ENCODE measurements around the gene SGCA. TPM values are rescaled to one million over a fixed set of nuclear protein-coding genes. Genes with fewer than 3 reads are reported as not detected.

SGCA gene
- total RNA-seq, 1 experiment from 2014 or later, result not detected

GRCh38 chr17:50133028-50133768 is 32.6 kb upstream of the SGCA start:
- DNase-seq, result peak in 1 of 2 experiments; percentile 33
- TF ChIP-seq, protein P1, sequence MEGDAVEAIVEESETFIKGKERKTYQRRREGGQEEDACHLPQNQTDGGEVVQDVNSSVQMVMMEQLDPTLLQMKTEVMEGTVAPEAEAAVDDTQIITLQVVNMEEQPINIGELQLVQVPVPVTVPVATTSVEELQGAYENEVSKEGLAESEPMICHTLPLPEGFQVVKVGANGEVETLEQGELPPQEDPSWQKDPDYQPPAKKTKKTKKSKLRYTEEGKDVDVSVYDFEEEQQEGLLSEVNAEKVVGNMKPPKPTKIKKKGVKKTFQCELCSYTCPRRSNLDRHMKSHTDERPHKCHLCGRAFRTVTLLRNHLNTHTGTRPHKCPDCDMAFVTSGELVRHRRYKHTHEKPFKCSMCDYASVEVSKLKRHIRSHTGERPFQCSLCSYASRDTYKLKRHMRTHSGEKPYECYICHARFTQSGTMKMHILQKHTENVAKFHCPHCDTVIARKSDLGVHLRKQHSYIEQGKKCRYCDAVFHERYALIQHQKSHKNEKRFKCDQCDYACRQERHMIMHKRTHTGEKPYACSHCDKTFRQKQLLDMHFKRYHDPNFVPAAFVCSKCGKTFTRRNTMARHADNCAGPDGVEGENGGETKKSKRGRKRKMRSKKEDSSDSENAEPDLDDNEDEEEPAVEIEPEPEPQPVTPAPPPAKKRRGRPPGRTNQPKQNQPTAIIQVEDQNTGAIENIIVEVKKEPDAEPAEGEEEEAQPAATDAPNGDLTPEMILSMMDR (conservative IDR thresholded peaks at IDR 0.05), result no peak
- TF ChIP-seq EZH2 (IDR thresholded peaks at IDR 0.05; ENCODE audit: low read depth), result no peak
- Histone ChIP-seq H4K20me1 (ENCODE audit: insufficient read depth) (no peaks in the 10 kb centered on the region), H3K9me2 (ENCODE audit: insufficient read depth) (no peaks in the 10 kb centered on the region), H3K4me1 (replicated peaks; ENCODE audit: insufficient read depth) (peaks cover 9% of the 10 kb centered on the region; the same call in 1 of the 2 replicates), H3K4me2 (no peak overlapping the region), H2AFZ (no peak overlapping the region), H3K4me3 (no peak overlapping the region), H3K36me3 (ENCODE audit: low read depth) (peaks cover 2% of the 10 kb centered on the region), H3K9me3 (ENCODE audit: insufficient read depth, low read depth) (no peaks in the 10 kb centered on the region), H3K27ac (no peak overlapping the region), H3K27me3 (ENCODE audit: insufficient read depth, low read depth) (peaks cover 17% of the 10 kb centered on the region), H3K79me2 (ENCODE audit: low read depth) (no peaks in the 10 kb centered on the region), H3F3A (ENCODE audit: insufficient read depth, low read depth) (peaks cover 20% of the 10 kb centered on the region; the same call in 1 of the 2 replicates)
- ChIA-PET POLR2A (ENCODE audit: unreplicated experiment) (interaction anchor here (0.7 kb wide), 1 partner anchor 25 kb away, joined by 3 read pairs; no protein-coding TSS in a partner anchor), CTCF (interaction anchor here (1.1 kb wide), 1 partner anchor 45 kb away, joined by 4 read pairs; no protein-coding TSS in a partner anchor)
- intact Hi-C loops (cut with micrococcal nuclease; ENCODE audit: unreplicated experiment), result no loop called here
- BruUV-seq (replicated peaks), result no TSS peak

DNA sequence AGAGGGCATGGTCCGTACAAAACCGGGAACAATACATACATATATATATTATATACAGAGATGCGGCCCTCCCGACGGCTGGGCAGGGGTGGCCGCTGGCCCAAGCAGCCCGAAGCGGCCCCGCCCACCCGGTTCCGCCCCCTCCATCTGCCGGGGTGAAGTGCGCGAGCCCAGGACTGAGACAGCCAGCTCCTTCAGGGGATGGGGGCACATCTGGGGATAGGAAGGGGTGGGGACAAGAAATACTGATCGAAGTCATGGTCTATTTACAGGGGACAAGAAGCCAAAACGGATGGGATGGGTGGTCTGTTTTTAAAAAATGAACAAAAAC is 32.1 kb upstream of the SGCA start:
- H4K20me1 ChIP-seq (ENCODE audit: insufficient read depth), result no peaks in the 10 kb centered on the region; the same call in 1 of the 2 replicates
- BruUV-seq (replicated peaks), result no TSS peak
- no peaks in the 10 kb centered on the region for H3K9me3 ChIP-seq (ENCODE audit: insufficient read depth, low read depth)
- ChIA-PET POLR2A (ENCODE audit: unreplicated experiment) (no interaction called here), CTCF (no interaction called here)
- no peak overlapping the region for H3K4me2 ChIP-seq
- no peak overlapping the region for H3K4me3 ChIP-seq
- no peak overlapping the region for H3K27ac ChIP-seq
- H3K79me2 ChIP-seq (ENCODE audit: low read depth), result no peaks in the 10 kb centered on the region
- H3K9me2 ChIP-seq (ENCODE audit: insufficient read depth), result no peaks in the 10 kb centered on the region
- peaks cover 20% of the 10 kb centered on the region; the same call in 1 of the 2 replicates for H3F3A ChIP-seq (ENCODE audit: insufficient read depth, low read depth)
- H2AFZ ChIP-seq, result no peak overlapping the region
- no peak for DNase-seq
- peaks cover 7% of the 10 kb centered on the region for H3K36me3 ChIP-seq (ENCODE audit: low read depth)
- H3K27me3 ChIP-seq (ENCODE audit: insufficient read depth, low read depth), result peaks cover 12% of the 10 kb centered on the region
- intact Hi-C loops (cut with micrococcal nuclease; ENCODE audit: unreplicated experiment), result no loop called here
- peaks cover 9% of the 10 kb centered on the region; the same call in 1 of the 2 replicates for H3K4me1 ChIP-seq (replicated peaks; ENCODE audit: insufficient read depth)
- TF ChIP-seq EZH2 (IDR thresholded peaks at IDR 0.05; ENCODE audit: low read depth), result no peak
- TF ChIP-seq, protein P1 (conservative IDR thresholded peaks at IDR 0.05), result no peak

DNA sequence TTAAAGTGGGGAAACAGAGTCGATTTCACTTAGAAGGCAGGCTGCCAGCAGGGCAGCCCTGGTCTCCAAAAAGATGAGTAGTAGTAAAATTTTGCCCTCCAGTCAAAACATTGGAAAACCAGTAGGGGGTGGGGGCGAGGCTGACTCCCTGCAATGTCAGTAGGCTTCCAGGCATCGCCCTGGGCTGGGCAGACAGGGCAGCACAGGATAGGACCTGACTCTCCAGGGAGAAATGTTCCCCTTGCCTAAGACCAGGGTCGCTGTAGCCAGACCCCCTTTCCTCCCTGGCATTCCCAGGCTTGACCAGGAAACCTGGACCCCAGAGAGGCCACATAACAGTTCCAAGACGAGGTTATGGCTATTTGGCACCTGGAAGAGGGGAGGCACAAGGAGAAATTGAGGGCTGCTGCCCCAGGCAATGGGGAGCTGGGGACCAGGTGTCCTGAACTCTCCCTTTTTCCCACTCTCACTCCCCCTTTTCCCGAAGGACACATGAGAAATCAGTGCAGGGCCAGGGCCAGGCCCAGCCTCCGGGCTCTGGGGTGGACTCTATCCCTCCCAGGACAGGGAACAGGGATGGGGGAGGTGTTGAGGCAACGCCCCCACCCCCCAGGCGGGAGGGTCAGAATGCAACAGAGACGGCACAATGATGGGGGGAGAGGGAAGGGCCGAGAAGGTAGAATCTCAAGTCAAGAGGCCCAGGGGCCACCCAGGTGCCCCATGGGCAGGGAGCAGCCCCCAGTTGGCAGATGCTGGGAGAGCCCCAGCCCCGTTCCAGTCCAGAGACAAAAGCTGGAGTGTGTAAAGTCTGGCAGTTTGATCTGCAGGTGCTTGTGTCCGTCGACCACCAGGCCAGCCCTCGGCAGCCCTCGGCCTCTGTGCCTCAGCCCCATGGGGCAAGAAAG is 31.3 kb upstream of the SGCA start:
- H2AFZ ChIP-seq, result no peak overlapping the region
- H3K79me2 ChIP-seq (ENCODE audit: low read depth), result no peaks in the 10 kb centered on the region
- H3K9me2 ChIP-seq (ENCODE audit: insufficient read depth), result no peaks in the 10 kb centered on the region
- H3K4me3 ChIP-seq, result no peak overlapping the region
- H3K4me2 ChIP-seq, result no peak overlapping the region
- H3K9me3 ChIP-seq (ENCODE audit: insufficient read depth, low read depth), result no peaks in the 10 kb centered on the region
- DNase-seq, result no peak
- peaks cover 3% of the 10 kb centered on the region; the same call in 1 of the 2 replicates for H4K20me1 ChIP-seq (ENCODE audit: insufficient read depth)
- peaks cover 20% of the 10 kb centered on the region; the same call in 1 of the 2 replicates for H3F3A ChIP-seq (ENCODE audit: insufficient read depth, low read depth)
- no peak overlapping the region for H3K27ac ChIP-seq
- no peak for TF ChIP-seq EZH2 (IDR thresholded peaks at IDR 0.05; ENCODE audit: low read depth)
- TF ChIP-seq, protein P1 (conservative IDR thresholded peaks at IDR 0.05), result no peak; the same call in 1 of the 2 replicates
- POLR2A ChIA-PET (ENCODE audit: unreplicated experiment), result no interaction called here
- H3K4me1 ChIP-seq (replicated peaks; ENCODE audit: insufficient read depth), result peaks cover 9% of the 10 kb centered on the region; the same call in 1 of the 2 replicates
- peaks cover 15% of the 10 kb centered on the region for H3K36me3 ChIP-seq (ENCODE audit: low read depth)
- intact Hi-C loops (cut with micrococcal nuclease; ENCODE audit: unreplicated experiment), result no loop called here
- CTCF ChIA-PET, result interaction anchor here (0.6 kb wide), 1 partner anchor 11 kb away, joined by 3 read pairs; no protein-coding TSS in a partner anchor
- peaks cover 6% of the 10 kb centered on the region for H3K27me3 ChIP-seq (ENCODE audit: insufficient read depth, low read depth)
- BruUV-seq (replicated peaks), result TSS peak; percentile 10

Data from PC-9 (cell line).